K562 (cell line): ENCODE data around the gene CHST15. TPM values are rescaled to one million over a fixed set of nuclear protein-coding genes. Genes with fewer than 3 reads are reported as not detected.

Source experiments
- ATAC-seq: fragments of 200-7000 bp; cut with Tn5 transposase; 3 replicates; pipeline ENCODE4 v1.9.1; 2020; ENCODE audit warnings: moderate library complexity
- BruUV-seq: library from RNA; stranded (reverse); fragments of 400-500 nt; replicated peaks from 2 replicates; lab custom pipeline; 2021; lab: Mats Ljungman, UMichigan
- CTCF ChIA-PET: fragments of 300-600 bp; formaldehyde crosslinking; extraction: SDS; loops from one replicate; lab custom pipeline; 2021; ENCODE audit warnings: low intra/inter-chr PET ratio; lab: Yijun Ruan, JAX
- POLR2A ChIA-PET: fragments of 300-600, 350-650 bp; sonication (Branson Sonifier 250); formaldehyde crosslinking; extraction: SDS; loops from one replicate; lab custom pipeline; 2021; ENCODE audit warnings: antibody characterized with exemption, inconsistent platforms; lab: Yijun Ruan, JAX
- DNase-seq, 4 experiments: peaks; one replicate each; pipeline versions ENCODE4 v3.0.0 to v3.0.0-alpha.2; 2011 to 2018; ENCODE audit warnings: low spot score in 3 of 4, mixed read lengths in 3 of 4; ENCODE audit errors: extremely low read depth in 1 of 4
- FAIRE-seq: peaks from 2 replicates; lab custom pipeline; 2011; peaks lifted over from hg19 to GRCh38; lab: Jason Lieb, UNC
- H2AFZ ChIP-seq: 2 replicates; pipeline ENCODE4 v1.6.0; 2011; ENCODE audit warnings: low read depth, low read length, control low read depth, inconsistent platforms
- H3K27ac ChIP-seq: fragments of 200-600 bp; 3 replicates; pipeline ENCODE4 v1.8.0; 2011; ENCODE audit warnings: low read depth, mild to moderate bottlenecking, control low read depth, inconsistent platforms, low read length, moderate library complexity, mixed read lengths; ENCODE audit errors: extremely low read depth
- H3K27me3 ChIP-seq, 2 experiments: fragments of 300-600 bp in 1 of 2; 2 replicates in 1 of 2; 3 replicates in 1 of 2; pipeline versions ENCODE4 v1.6.0 to v1.8.0; 2011; ENCODE audit warnings: inconsistent platforms in 2 of 2, low read length in 2 of 2, mild to moderate bottlenecking in 1 of 2, mixed read lengths in 1 of 2, moderate library complexity in 1 of 2; ENCODE audit not compliant: control insufficient read depth in 2 of 2, insufficient read depth in 2 of 2
- H3K36me3 ChIP-seq: fragments of 300-600 bp; 3 replicates; pipeline ENCODE4 v1.8.0; 2011; ENCODE audit warnings: mild to moderate bottlenecking, low read length, inconsistent platforms; ENCODE audit not compliant: control insufficient read depth, insufficient read depth
- H3K4me1 ChIP-seq, 2 experiments: fragments of 200-600 bp in 1 of 2; replicated peaks in 1 of 2; 2 replicates in 1 of 2; 3 replicates in 1 of 2; pipeline versions ENCODE4 v1.5.1 to v1.8.0; 2011; ENCODE audit warnings: inconsistent platforms in 2 of 2, low read length in 2 of 2, mild to moderate bottlenecking in 1 of 2, mixed read lengths in 1 of 2, moderate library complexity in 1 of 2; ENCODE audit not compliant: control insufficient read depth in 2 of 2, insufficient read depth in 2 of 2
- H3K4me2 ChIP-seq: 2 replicates; pipeline ENCODE4 v1.6.1; 2011; ENCODE audit warnings: low read length, control low read depth, inconsistent platforms, mixed read lengths; ENCODE audit not compliant: insufficient read depth
- H3K4me3 ChIP-seq: fragments of 200-600 bp; sonication (generic), shearing (Covaris generic); 2 replicates; pipeline ENCODE4 v1.5.1; 2016; ENCODE audit warnings: control low read depth, inconsistent platforms
- H3K79me2 ChIP-seq: fragments of 200-600 bp; 3 replicates; pipeline ENCODE4 v1.8.0; 2011; ENCODE audit warnings: low read length, inconsistent platforms; ENCODE audit not compliant: control insufficient read depth, insufficient read depth
- H3K9ac ChIP-seq, 2 experiments: 2 replicates each; pipeline versions ENCODE4 v1.6.0 to v1.6.1; 2011; ENCODE audit warnings: low read depth in 2 of 2, low read length in 2 of 2, control low read depth in 1 of 2, inconsistent platforms in 1 of 2, mild to moderate bottlenecking in 1 of 2, mixed read lengths in 1 of 2; ENCODE audit not compliant: insufficient read depth in 1 of 2
- H3K9me1 ChIP-seq: one replicate; pipeline ENCODE4 v1.6.0; 2011; ENCODE audit warnings: inconsistent platforms, mild to moderate bottlenecking, low read length, moderate library complexity; ENCODE audit not compliant: control insufficient read depth, insufficient read depth
- H3K9me3 ChIP-seq: replicated peaks from 2 replicates; pipeline ENCODE4 v1.5.1; 2011; ENCODE audit warnings: low read depth, low read length, inconsistent platforms; ENCODE audit not compliant: control insufficient read depth, insufficient read depth
- H4K20me1 ChIP-seq: replicated peaks from 2 replicates; pipeline ENCODE4 v1.6.1; 2011; ENCODE audit warnings: low read length, inconsistent platforms, mixed read lengths; ENCODE audit not compliant: control insufficient read depth, insufficient read depth
- ADNP ChIP-seq: fragments of 200-800 bp; sonication (Bioruptor generic); IDR thresholded peaks from 2 replicates; pipeline ENCODE4 v1.6.1; 2016; ENCODE audit warnings: missing genetic modification characterization, missing compliant biosample characterization
- HDAC3 ChIP-seq: fragments of 450-650 bp; IDR thresholded peaks from 2 replicates; pipeline ENCODE4 v1.6.1; 2018; ENCODE audit warnings: borderline replicate concordance, mild to moderate bottlenecking, moderate library complexity; ENCODE audit not compliant: partially characterized antibody
- IRF2 ChIP-seq: sonication (generic); formaldehyde crosslinking; IDR thresholded peaks from 2 replicates; pipeline ENCODE4 v1.8.1; 2022; ENCODE audit warnings: mild to moderate bottlenecking, missing genetic modification reagents
- KAT2B ChIP-seq: IDR thresholded peaks from one replicate; pipeline ENCODE4 v1.6.1; 2012; ENCODE audit warnings: low read depth, mild to moderate bottlenecking, control low read depth, inconsistent platforms, low read length, moderate library complexity
- NR2C1 ChIP-seq, 2 experiments: fragments of 450-650 bp; IDR thresholded peaks; 2 replicates each; pipeline ENCODE4 v1.6.1; 2017; ENCODE audit warnings: mild to moderate bottlenecking in 2 of 2, antibody characterized with exemption in 1 of 2, inconsistent platforms in 1 of 2, missing compliant biosample characterization in 1 of 2, missing genetic modification characterization in 1 of 2
- RCOR1 ChIP-seq, 2 experiments: IDR thresholded peaks; 2 replicates each; pipeline ENCODE4 v1.6.1; 2012; ENCODE audit warnings: low read depth in 2 of 2, low read length in 2 of 2, borderline replicate concordance in 1 of 2, improper control_type of control experiment in 1 of 2
- RFX1 ChIP-seq: fragments of 450-650 bp; IDR thresholded peaks from 2 replicates; pipeline ENCODE4 v1.6.1; 2016; ENCODE audit warnings: mild to moderate bottlenecking, moderate library complexity
- SRF ChIP-seq, 2 experiments: fragments of 250-450, 450-650 bp in 1 of 2; sonication (Bioruptor Pico) in 1 of 2; sonication (generic) in 1 of 2; formaldehyde crosslinking; IDR thresholded peaks; 2 replicates each; pipeline versions ENCODE4 v1.5.0 to v1.5.1; 2020 to 2022; ENCODE audit warnings: mild to moderate bottlenecking in 1 of 2, missing genetic modification reagents in 1 of 2
- TEAD1 ChIP-seq, 2 experiments: fragments of 450-650 bp in 1 of 2; sonication (generic) in 1 of 2; formaldehyde crosslinking; IDR thresholded peaks; 2 replicates each; pipeline versions ENCODE4 v1.4.0 to v1.8.0; 2020 to 2022; ENCODE audit warnings: mild to moderate bottlenecking in 2 of 2, missing genetic modification reagents in 1 of 2
- ZNF282 ChIP-seq: sonication (generic); formaldehyde crosslinking; IDR thresholded peaks from 2 replicates; pipeline ENCODE4 v1.8.1; 2023; ENCODE audit warnings: missing genetic modification reagents
- WGBS: fragments of 100-300 bp; shearing (Covaris generic); methylation state at CpG from one replicate; pipeline ENCODE4 v1.1.6; 2016; ENCODE audit warnings: low coverage, mixed read lengths; ENCODE audit not compliant: insufficient coverage; ENCODE audit errors: missing lambda C conversion rate; 5-methylcytosine and 5-hydroxymethylcytosine counted together
- in situ Hi-C: fragments of 300-500 bp; cut with MboI; formaldehyde crosslinking; loops from 4 replicates; pipeline ENCODE4 v1.15.0; 2018; ENCODE audit warnings: inconsistent platforms, mixed read lengths
- intact Hi-C: fragments of 100-400 bp; cut with micrococcal nuclease; formaldehyde crosslinking; loops from 2 replicates; pipeline ENCODE4 v1.14.2; 2022
- polyA plus RNA-seq, 8 experiments: library from polyadenylated mRNA; depleted of rRNA in 4 of 8; stranded (reverse) in 5 of 8; unstranded in 3 of 8; fragments of >200 nt; fragmentation: Nextera tagmentation in 2 of 8; fragmentation: Illumina TruSeq in 1 of 8; extraction: Ambion mirVana in 2 of 8; extraction: Trizol in 1 of 8; gene quantifications; 2 replicates each; pipeline versions ENCODE4 v1.2.1 to v1.2.3, GENCODE V29; 2011 to 2014; ENCODE audit warnings: inconsistent platforms in 1 of 8, missing spikeins in 1 of 8
- total RNA-seq, 7 experiments: library from RNA; depleted of rRNA in 6 of 7; stranded (reverse); fragments of >200 nt in 6 of 7; fragmentation: Illumina TruSeq in 2 of 7; extraction: Trizol in 2 of 7; gene quantifications; 2 replicates each; pipeline versions ENCODE4 v1.2.1 to v1.2.3, GENCODE V29; 2011 to 2021; ENCODE audit warnings: low replicate concordance in 1 of 7
- TF ChIP-seq, protein P1 (sequence below): fragments of 250-450 bp; sonication (Bioruptor Pico); IDR thresholded peaks from 2 replicates; pipeline ENCODE4 v1.4.0; 2020
- TF ChIP-seq, protein P2 (sequence below): sonication (generic); formaldehyde crosslinking; IDR thresholded peaks from 2 replicates; pipeline ENCODE4 v1.8.1; 2023; ENCODE audit warnings: mild to moderate bottlenecking, missing genetic modification reagents
- TF ChIP-seq, protein P3 (sequence below): fragments of 450-650 bp; formaldehyde crosslinking; IDR thresholded peaks from 2 replicates; pipeline ENCODE4 v1.4.0; 2020; ENCODE audit warnings: mild to moderate bottlenecking, moderate library complexity

Gene CHST15
- total and polyA plus RNA-seq, 9 of the 15 experiments (the other 6 are each of a cell fraction or from before 2014, with no cell fraction given): 0.04 to 0.16 (median 0.08) TPM

DNA sequence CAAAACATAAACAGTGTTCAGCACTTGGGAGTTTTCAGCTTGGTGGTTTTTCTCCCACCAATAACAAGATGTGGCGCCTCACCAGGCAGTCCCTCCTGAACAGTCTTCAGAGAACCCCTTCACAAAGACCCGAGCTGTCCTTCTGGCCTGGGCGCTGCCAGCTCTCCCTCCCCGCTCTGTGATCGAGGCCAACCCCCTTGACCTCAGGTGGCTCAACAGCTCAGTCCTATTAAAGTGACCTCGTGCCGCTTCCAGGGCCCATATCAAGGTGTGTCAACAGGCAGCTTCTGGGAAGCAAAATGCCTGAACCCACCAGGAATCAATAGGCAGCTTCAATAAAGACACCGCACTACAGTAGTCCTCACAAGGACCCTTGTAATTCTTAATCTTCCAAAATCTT lies 63.3 kb downstream of the CHST15 start:
- Histone ChIP-seq H3K9me3 (no peaks in the 10 kb centered on the region), H3K27ac (no peak overlapping the region), H3K4me2 (no peak overlapping the region), H3K9ac (no peak overlapping the region), H3K9me1 (no peaks in the 10 kb centered on the region), H4K20me1 (no peaks in the 10 kb centered on the region), H3K4me3 (no peak overlapping the region), H3K36me3 (no peaks in the 10 kb centered on the region), H3K4me1 (peaks cover 0 to 2% of the 10 kb centered on the region in 2 experiments; a peak in 1 of 5 replicates), H2AFZ (no peak overlapping the region), H3K27me3 (peaks cover 10 to 54% of the 10 kb centered on the region in 2 experiments; a peak in 4 of 5 replicates), H3K79me2 (no peaks in the 10 kb centered on the region)
- DNase-seq (no peak), FAIRE-seq (no peak), ATAC-seq (no peak)
- CTCF ChIA-PET: no interaction called here
- 6% methylated on average over 6 of the region's 8 CpGs for WGBS
- POLR2A ChIA-PET: no interaction called here
- no peak for TF ChIP-seq NR2C1 (IDR thresholded peaks at IDR 0.05)
- no peak for TF ChIP-seq NR2C1 (tag; IDR thresholded peaks at IDR 0.05)
- TF ChIP-seq, protein P1, sequence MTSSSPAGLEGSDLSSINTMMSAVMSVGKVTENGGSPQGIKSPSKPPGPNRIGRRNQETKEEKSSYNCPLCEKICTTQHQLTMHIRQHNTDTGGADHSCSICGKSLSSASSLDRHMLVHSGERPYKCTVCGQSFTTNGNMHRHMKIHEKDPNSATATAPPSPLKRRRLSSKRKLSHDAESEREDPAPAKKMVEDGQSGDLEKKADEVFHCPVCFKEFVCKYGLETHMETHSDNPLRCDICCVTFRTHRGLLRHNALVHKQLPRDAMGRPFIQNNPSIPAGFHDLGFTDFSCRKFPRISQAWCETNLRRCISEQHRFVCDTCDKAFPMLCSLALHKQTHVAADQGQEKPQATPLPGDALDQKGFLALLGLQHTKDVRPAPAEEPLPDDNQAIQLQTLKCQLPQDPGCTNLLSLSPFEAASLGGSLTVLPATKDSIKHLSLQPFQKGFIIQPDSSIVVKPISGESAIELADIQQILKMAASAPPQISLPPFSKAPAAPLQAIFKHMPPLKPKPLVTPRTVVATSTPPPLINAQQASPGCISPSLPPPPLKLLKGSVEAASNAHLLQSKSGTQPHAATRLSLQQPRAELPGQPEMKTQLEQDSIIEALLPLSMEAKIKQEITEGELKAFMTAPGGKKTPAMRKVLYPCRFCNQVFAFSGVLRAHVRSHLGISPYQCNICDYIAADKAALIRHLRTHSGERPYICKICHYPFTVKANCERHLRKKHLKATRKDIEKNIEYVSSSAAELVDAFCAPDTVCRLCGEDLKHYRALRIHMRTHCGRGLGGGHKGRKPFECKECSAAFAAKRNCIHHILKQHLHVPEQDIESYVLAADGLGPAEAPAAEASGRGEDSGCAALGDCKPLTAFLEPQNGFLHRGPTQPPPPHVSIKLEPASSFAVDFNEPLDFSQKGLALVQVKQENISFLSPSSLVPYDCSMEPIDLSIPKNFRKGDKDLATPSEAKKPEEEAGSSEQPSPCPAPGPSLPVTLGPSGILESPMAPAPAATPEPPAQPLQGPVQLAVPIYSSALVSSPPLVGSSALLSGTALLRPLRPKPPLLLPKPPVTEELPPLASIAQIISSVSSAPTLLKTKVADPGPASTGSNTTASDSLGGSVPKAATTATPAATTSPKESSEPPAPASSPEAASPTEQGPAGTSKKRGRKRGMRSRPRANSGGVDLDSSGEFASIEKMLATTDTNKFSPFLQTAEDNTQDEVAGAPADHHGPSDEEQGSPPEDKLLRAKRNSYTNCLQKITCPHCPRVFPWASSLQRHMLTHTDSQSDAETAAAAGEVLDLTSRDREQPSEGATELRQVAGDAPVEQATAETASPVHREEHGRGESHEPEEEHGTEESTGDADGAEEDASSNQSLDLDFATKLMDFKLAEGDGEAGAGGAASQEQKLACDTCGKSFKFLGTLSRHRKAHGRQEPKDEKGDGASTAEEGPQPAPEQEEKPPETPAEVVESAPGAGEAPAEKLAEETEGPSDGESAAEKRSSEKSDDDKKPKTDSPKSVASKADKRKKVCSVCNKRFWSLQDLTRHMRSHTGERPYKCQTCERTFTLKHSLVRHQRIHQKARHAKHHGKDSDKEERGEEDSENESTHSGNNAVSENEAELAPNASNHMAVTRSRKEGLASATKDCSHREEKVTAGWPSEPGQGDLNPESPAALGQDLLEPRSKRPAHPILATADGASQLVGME (CRISPR knock-in tag): no peak
- TF ChIP-seq, protein P2, sequence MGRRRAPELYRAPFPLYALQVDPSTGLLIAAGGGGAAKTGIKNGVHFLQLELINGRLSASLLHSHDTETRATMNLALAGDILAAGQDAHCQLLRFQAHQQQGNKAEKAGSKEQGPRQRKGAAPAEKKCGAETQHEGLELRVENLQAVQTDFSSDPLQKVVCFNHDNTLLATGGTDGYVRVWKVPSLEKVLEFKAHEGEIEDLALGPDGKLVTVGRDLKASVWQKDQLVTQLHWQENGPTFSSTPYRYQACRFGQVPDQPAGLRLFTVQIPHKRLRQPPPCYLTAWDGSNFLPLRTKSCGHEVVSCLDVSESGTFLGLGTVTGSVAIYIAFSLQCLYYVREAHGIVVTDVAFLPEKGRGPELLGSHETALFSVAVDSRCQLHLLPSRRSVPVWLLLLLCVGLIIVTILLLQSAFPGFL: no peak
- no peak for TF ChIP-seq KAT2B
- no peak for TF ChIP-seq ZNF282 (CRISPR knock-in tag)
- TF ChIP-seq SRF (CRISPR knock-in tag; IDR thresholded peaks at IDR 0.05): no peak
- no peak for TF ChIP-seq TEAD1 (CRISPR knock-in tag; IDR thresholded peaks at IDR 0.05)
- TF ChIP-seq RCOR1 (IDR thresholded peaks at IDR 0.05; ENCODE audit: borderline replicate concordance in 1 of 2, low read depth in 2 of 2, low read length in 2 of 2): no peak
- no peak for TF ChIP-seq IRF2 (CRISPR knock-in tag)
- TF ChIP-seq ADNP (tag): no peak
- TF ChIP-seq, protein P3, sequence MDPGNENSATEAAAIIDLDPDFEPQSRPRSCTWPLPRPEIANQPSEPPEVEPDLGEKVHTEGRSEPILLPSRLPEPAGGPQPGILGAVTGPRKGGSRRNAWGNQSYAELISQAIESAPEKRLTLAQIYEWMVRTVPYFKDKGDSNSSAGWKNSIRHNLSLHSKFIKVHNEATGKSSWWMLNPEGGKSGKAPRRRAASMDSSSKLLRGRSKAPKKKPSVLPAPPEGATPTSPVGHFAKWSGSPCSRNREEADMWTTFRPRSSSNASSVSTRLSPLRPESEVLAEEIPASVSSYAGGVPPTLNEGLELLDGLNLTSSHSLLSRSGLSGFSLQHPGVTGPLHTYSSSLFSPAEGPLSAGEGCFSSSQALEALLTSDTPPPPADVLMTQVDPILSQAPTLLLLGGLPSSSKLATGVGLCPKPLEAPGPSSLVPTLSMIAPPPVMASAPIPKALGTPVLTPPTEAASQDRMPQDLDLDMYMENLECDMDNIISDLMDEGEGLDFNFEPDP (CRISPR knock-in tag): no peak
- TF ChIP-seq RFX1: no peak
- TF ChIP-seq HDAC3: no peak
- in situ Hi-C loops: no loop called here
- BruUV-seq: no TSS peak
- intact Hi-C loops: no loop called here
